Activated CD8-positive, alpha-beta T cell treated with anti-CD3 and anti-CD28 coated beads, Interleukin-2, amount 10 ng/mL, durations not matched to agents 7 days and 5 days (primary cell): Measurements from ENCODE around the gene CCDC33. TPM values are rescaled to one million over a fixed set of nuclear protein-coding genes. Genes with fewer than 3 reads are reported as not detected.

Experiments used
- ATAC-seq: fragments of 150-1000 bp; cut with Tn5 transposase; one replicate; pipeline ENCODE4 v1.10.0; 2021; ENCODE audit warnings: moderate library complexity
- CTCF ChIA-PET: fragments of 350-600 bp; sonication (Branson Sonifier 250); formaldehyde crosslinking; loops from one replicate; lab custom pipeline; 2021; ENCODE audit warnings: antibody characterized with exemption; lab: Charles Lee
- POLR2A ChIA-PET: fragments of 350-600 bp; sonication (Branson Sonifier 250); formaldehyde crosslinking; loops from one replicate; lab custom pipeline; 2021; ENCODE audit warnings: antibody characterized with exemption; lab: Charles Lee
- DNase-seq: peaks from one replicate; pipeline ENCODE4 v3.0.0-alpha.2; 2020
- H3K27ac Mint-ChIP-seq: one replicate; pipeline ENCODE4 v1.8.0; 2021; ENCODE audit warnings: mild to moderate bottlenecking, mixed read lengths
- H3K27me3 Mint-ChIP-seq: one replicate; pipeline ENCODE4 v1.8.0; 2021; ENCODE audit warnings: low read depth, mixed read lengths
- H3K36me3 Mint-ChIP-seq: one replicate; pipeline ENCODE4 v1.8.0; 2021; ENCODE audit warnings: low read depth, mixed read lengths
- H3K4me1 Mint-ChIP-seq: one replicate; pipeline ENCODE4 v1.8.0; 2021; ENCODE audit warnings: low read depth, mixed read lengths
- H3K4me3 Mint-ChIP-seq: one replicate; pipeline ENCODE4 v1.8.0; 2021; ENCODE audit warnings: mild to moderate bottlenecking, mixed read lengths
- H3K9me3 Mint-ChIP-seq: one replicate; pipeline ENCODE4 v1.8.0; 2022; ENCODE audit warnings: mixed read lengths; ENCODE audit not compliant: insufficient read depth
- total RNA-seq, 2 experiments: library from RNA; stranded (reverse); gene quantifications; one replicate each; pipeline ENCODE4 v1.2.3, GENCODE V29; 2021

Gene CCDC33
- total RNA-seq, 2 experiments from 2014 or later = not detected

GRCh38 chr15:74378848-74379247 is 142.7 kb downstream of the CCDC33 start:
- ATAC-seq (no peak), DNase-seq (no peak)
- Mint-ChIP-seq H3K36me3 (no peaks in the 10 kb centered on the region), H3K4me3 (no peak overlapping the region), H3K9me3 (no peaks in the 10 kb centered on the region), H3K27me3 (no peaks in the 10 kb centered on the region), H3K27ac (no peak overlapping the region), H3K4me1 (peaks cover 48% of the 10 kb centered on the region)
- ChIA-PET CTCF (interaction anchor here (0.9 to 17.6 kb wide), 16 partner anchors 12 to 415 kb away, joined by 3 to 677 read pairs (median 6); partner anchors contain the start of genes ARID3B, CLK3, SEMA7A and UBL7), POLR2A (interaction anchor here (0.7 to 1.7 kb wide), 7 partner anchors 21 to 237 kb away, joined by 3 to 9 read pairs (median 3); partner anchors contain the start of genes CLK3 and UBL7)

- DNase-seq = no peak
- no peaks in the 10 kb centered on the region for H3K36me3 Mint-ChIP-seq
These were observed 144.4 kb downstream of the CCDC33 start for GRCh38 chr15:74380361-74381189.

GRCh38 chr15:74381190-74381453 is 145.0 kb downstream of the CCDC33 start:
- Mint-ChIP-seq H3K9me3 (no peaks in the 10 kb centered on the region), H3K4me3 (no peak overlapping the region), H3K4me1 (peaks cover 59% of the 10 kb centered on the region), H3K27ac (peak overlapping the region; percentile 9), H3K27me3 (no peaks in the 10 kb centered on the region), H3K36me3 (no peaks in the 10 kb centered on the region)
- DNase-seq (no peak), ATAC-seq (no peak)
- CTCF ChIA-PET = interaction anchor here (0.6 to 17.6 kb wide), 10 partner anchors 12 to 404 kb away, joined by 3 to 677 read pairs (median 7); partner anchors contain the start of genes CLK3 and SEMA7A
- POLR2A ChIA-PET = no interaction called here

More at GRCh38 chr15:74380361-74381189, 144.4 kb downstream of the CCDC33 start:
- Mint-ChIP-seq H3K4me3 (no peak overlapping the region), H3K27me3 (no peaks in the 10 kb centered on the region), H3K27ac (peak overlapping the region; percentile 40), H3K4me1 (peaks cover 54% of the 10 kb centered on the region), H3K9me3 (no peaks in the 10 kb centered on the region)
- no peak for ATAC-seq
- CTCF ChIA-PET = interaction anchor here (0.8 to 17.6 kb wide), 4 partner anchors 22 to 252 kb away, joined by 3 to 677 read pairs (median 62); partner anchors contain the start of gene SEMA7A
- POLR2A ChIA-PET = no interaction called here

- POLR2A ChIA-PET = interaction anchor here (1.7 kb wide), 1 partner anchor 58 kb away, joined by 8 read pairs; no protein-coding TSS in a partner anchor
- H3K4me1 Mint-ChIP-seq = peaks cover 60% of the 10 kb centered on the region
These were observed 145.4 kb downstream of the CCDC33 start for GRCh38 chr15:74381481-74381880.

GRCh38 chr15:74382004-74382816 is 146.1 kb downstream of the CCDC33 start:
- no peaks in the 10 kb centered on the region for H3K27me3 Mint-ChIP-seq
- ChIA-PET CTCF (interaction anchor here (0.6 to 17.6 kb wide), 32 partner anchors 8 to 402 kb away, joined by 3 to 677 read pairs (median 5); partner anchors contain the start of genes CLK3, SEMA7A and UBL7), POLR2A (interaction anchor here (0.6 to 1.7 kb wide), 9 partner anchors 14 to 159 kb away, joined by 3 to 8 read pairs (median 3); partner anchors contain the start of genes ARID3B and SEMA7A)
- H3K4me1 Mint-ChIP-seq = peaks cover 66% of the 10 kb centered on the region
- ATAC-seq = peak; percentile 57
- no peaks in the 10 kb centered on the region for H3K9me3 Mint-ChIP-seq
- H3K27ac Mint-ChIP-seq = peak overlapping the region; percentile 54
- DNase-seq = peak; percentile 85
- no peak overlapping the region for H3K4me3 Mint-ChIP-seq
- H3K36me3 Mint-ChIP-seq = no peaks in the 10 kb centered on the region

More at GRCh38 chr15:74381481-74381880, 145.4 kb downstream of the CCDC33 start:
- Mint-ChIP-seq H3K9me3 (no peaks in the 10 kb centered on the region), H3K36me3 (no peaks in the 10 kb centered on the region), H3K27ac (peak overlapping the region; percentile 27), H3K27me3 (no peaks in the 10 kb centered on the region), H3K4me3 (no peak overlapping the region)
- CTCF ChIA-PET = interaction anchor here (0.6 to 17.6 kb wide), 12 partner anchors 9 to 403 kb away, joined by 3 to 677 read pairs (median 7); partner anchors contain the start of genes CLK3 and SEMA7A
- DNase-seq = no peak
- no peak for ATAC-seq

- Mint-ChIP-seq H3K36me3 (no peaks in the 10 kb centered on the region), H3K4me1 (peaks cover 64% of the 10 kb centered on the region), H3K27me3 (no peaks in the 10 kb centered on the region), H3K4me3 (peak overlapping the region; percentile 30), H3K27ac (peak overlapping the region; percentile 95), H3K9me3 (no peaks in the 10 kb centered on the region)
- ATAC-seq (no peak), DNase-seq (no peak)
- POLR2A ChIA-PET = interaction anchor here (1.0 to 2.8 kb wide), 7 partner anchors 13 to 157 kb away, joined by 3 to 55 read pairs (median 6); partner anchors contain the start of genes ARID3B and SEMA7A
- CTCF ChIA-PET = interaction anchor here (0.7 to 17.6 kb wide), 16 partner anchors 7 to 249 kb away, joined by 3 to 677 read pairs (median 8); partner anchors contain the start of genes SEMA7A and UBL7
These were observed 147.2 kb downstream of the CCDC33 start for GRCh38 chr15:74383286-74383685.

- Mint-ChIP-seq H3K36me3 (no peaks in the 10 kb centered on the region), H3K4me3 (peak overlapping the region; percentile 30), H3K4me1 (peaks cover 62% of the 10 kb centered on the region), H3K27ac (peak overlapping the region; percentile 95), H3K9me3 (no peaks in the 10 kb centered on the region), H3K27me3 (no peaks in the 10 kb centered on the region)
- ChIA-PET CTCF (interaction anchor here (0.6 to 17.6 kb wide), 18 partner anchors 8 to 404 kb away, joined by 3 to 677 read pairs (median 6); partner anchors contain the start of genes SEMA7A and UBL7), POLR2A (interaction anchor here (0.7 to 2.9 kb wide), 14 partner anchors 11 to 427 kb away, joined by 3 to 55 read pairs (median 3); partner anchors contain the start of genes ARID3B, SEMA7A and UBL7)
- ATAC-seq = peak; percentile 72
- DNase-seq = peak; percentile 69
These were observed 147.8 kb downstream of the CCDC33 start for GRCh38 chr15:74383695-74384565.

- Mint-ChIP-seq H3K27me3 (no peaks in the 10 kb centered on the region), H3K27ac (peak overlapping the region; percentile 95), H3K4me3 (no peak overlapping the region), H3K36me3 (no peaks in the 10 kb centered on the region), H3K4me1 (peaks cover 61% of the 10 kb centered on the region), H3K9me3 (no peaks in the 10 kb centered on the region)
- peak; percentile 2 for ATAC-seq
- DNase-seq = no peak
- ChIA-PET CTCF (interaction anchor here (1.1 to 17.6 kb wide), 13 partner anchors 8 to 250 kb away, joined by 3 to 677 read pairs (median 7); partner anchors contain the start of genes SEMA7A and UBL7), POLR2A (interaction anchor here (0.8 to 2.9 kb wide), 15 partner anchors 11 to 428 kb away, joined by 3 to 55 read pairs (median 3); partner anchors contain the start of genes ARID3B, SEMA7A and UBL7)
These were observed 148.4 kb downstream of the CCDC33 start for GRCh38 chr15:74384566-74384880.

- Mint-ChIP-seq H3K27me3 (no peaks in the 10 kb centered on the region), H3K4me1 (peaks cover 62% of the 10 kb centered on the region), H3K9me3 (no peaks in the 10 kb centered on the region), H3K36me3 (no peaks in the 10 kb centered on the region), H3K4me3 (no peak overlapping the region), H3K27ac (peak overlapping the region; percentile 95)
- DNase-seq (peak; percentile 82), ATAC-seq (peak; percentile 75)
- ChIA-PET CTCF (interaction anchor here (0.6 to 17.6 kb wide), 15 partner anchors 9 to 419 kb away, joined by 3 to 677 read pairs (median 6); partner anchors contain the start of genes ARID3B, SEMA7A and UBL7), POLR2A (interaction anchor here (0.8 to 2.9 kb wide), 14 partner anchors 10 to 428 kb away, joined by 3 to 55 read pairs (median 4); partner anchors contain the start of genes ARID3B, SEMA7A and UBL7)
These were observed 148.9 kb downstream of the CCDC33 start for GRCh38 chr15:74384881-74385643.
